GM21529 (cell line): Measurements from ENCODE around the gene VRK3.
"Not testable (repeated sequence)": the region's sequence is repeated elsewhere in the genome, so short reads cannot be mapped to it uniquely, and the experiment has no call there.

Experiments
- ATAC-seq: cut with Tn5 transposase; IDR thresholded peaks from one replicate; pipeline ENCODE4 v1.9.1; 2021; ENCODE audit not compliant: unreplicated experiment

Gene VRK3, protein sequence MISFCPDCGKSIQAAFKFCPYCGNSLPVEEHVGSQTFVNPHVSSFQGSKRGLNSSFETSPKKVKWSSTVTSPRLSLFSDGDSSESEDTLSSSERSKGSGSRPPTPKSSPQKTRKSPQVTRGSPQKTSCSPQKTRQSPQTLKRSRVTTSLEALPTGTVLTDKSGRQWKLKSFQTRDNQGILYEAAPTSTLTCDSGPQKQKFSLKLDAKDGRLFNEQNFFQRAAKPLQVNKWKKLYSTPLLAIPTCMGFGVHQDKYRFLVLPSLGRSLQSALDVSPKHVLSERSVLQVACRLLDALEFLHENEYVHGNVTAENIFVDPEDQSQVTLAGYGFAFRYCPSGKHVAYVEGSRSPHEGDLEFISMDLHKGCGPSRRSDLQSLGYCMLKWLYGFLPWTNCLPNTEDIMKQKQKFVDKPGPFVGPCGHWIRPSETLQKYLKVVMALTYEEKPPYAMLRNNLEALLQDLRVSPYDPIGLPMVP

DNA sequence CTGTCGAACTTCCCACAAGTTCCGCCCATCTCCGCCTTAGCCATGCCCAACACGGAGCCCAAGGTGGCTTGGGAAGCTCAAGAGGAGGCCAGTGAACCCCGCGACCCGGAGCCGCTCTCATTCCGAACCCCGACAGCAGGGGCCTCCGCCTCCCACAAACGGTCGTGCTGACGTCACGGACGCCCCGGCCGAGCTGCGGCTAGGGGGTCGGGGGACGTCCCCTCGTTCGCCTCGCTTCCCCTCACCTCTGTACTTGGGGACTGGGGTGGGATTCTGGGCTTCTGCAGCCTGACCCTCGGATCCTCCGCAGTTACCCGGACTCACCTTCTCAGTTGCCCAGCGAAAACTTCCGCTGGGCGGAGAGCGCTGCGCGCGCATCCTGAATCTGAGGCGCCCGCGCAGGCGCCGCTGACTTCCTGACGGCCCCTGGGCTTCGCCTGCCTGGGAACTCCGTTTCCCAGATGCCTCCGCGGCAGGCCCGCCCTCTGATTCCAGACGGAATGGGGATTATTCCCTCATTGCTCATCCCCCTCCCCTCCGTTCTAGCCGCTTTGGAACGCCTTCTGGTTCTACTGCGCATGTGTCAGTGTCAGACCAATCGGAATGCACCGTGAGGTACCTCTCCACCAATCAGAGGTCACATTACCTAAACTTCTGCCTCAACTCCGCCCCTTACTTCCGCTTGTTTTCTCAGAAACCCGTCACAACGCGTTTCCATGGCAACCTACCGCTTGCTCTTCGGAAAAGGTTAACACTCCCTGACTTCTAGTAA is at the start of gene VRK3:
Gene VRK3, minus strand, starts transcription at position 351 of the 772 bp plus-strand sequence. CDS start 9,210 bp downstream, outside the sequence.
- peak; percentile 82 for ATAC-seq

GRCh38 chr19:50068382-50068781 is 43.2 kb upstream of the VRK3 start:
- ATAC-seq, result not testable (repeated sequence)

GRCh38 chr19:50067575-50067974 is 42.4 kb upstream of the VRK3 start:
- ATAC-seq, result no peak

DNA sequence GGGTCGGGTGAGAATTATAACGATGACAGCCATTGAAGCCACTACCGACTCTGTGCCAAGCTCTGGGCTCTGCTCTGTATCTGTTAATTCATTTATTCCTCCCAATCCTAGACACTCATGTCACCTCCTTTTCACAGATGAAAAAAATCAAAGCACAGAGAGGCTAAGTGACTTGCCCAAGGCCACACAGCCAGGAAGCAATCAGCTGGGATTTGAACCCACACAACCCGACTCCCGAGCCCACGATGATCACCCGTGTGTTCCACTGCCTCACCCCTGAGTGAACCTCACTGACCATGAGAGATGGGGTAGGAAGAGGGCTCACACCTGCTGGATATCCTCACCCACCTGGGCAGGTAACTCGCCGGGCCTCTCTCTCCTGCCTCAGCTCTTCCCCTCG is 40.8 kb upstream of the VRK3 start:
- ATAC-seq, result no peak

GRCh38 chr19:50061650-50062049 is 36.5 kb upstream of the VRK3 start:
- no peak for ATAC-seq

GRCh38 chr19:50060107-50060506 is 34.9 kb upstream of the VRK3 start:
- no peak for ATAC-seq

- no peak for ATAC-seq
Measured at GRCh38 chr19:50059045-50059444, 33.9 kb upstream of the VRK3 start.

DNA sequence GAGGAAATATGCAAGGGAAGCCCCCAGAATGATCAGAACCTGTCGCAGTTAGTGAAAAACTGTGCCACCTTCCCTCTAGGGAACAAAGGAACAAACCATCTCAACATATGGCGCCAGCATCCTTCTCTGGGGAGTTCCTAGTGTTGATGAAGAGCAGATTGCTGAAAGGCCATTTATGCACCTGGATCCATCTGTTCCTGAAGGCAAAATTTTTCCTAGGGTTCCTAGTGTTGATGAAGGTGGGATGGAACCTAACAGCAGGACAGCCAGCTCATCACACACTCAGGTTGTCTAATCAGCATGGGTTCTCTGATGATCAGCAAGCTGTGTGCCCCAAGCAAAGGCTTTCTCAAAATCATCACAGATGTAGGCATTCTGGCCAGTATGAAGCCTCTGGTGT is 33.3 kb upstream of the VRK3 start:
- ATAC-seq, result no peak

- ATAC-seq, result no peak
Measured at GRCh38 chr19:50053119-50053518, 27.9 kb upstream of the VRK3 start.

DNA sequence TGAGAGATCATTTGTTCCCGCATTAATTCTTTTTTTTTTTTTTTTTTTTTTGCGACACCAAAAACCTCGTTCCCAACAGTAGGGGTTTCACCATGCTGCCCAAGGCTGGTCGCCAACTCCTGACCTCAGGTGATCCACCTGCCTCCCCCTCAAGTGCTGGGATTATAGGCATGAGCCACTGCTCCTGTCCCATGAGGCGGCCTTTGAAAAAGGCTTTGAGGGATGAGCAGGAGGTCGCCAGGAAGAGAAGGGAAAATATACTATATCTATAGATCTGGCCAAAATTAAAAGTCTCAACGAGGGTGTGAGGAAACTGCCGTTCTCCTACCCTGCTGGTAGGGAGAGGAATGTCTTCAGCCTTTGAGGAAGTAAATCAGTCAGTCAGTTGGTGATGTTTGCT is 26.8 kb upstream of the VRK3 start:
- no peak for ATAC-seq

DNA sequence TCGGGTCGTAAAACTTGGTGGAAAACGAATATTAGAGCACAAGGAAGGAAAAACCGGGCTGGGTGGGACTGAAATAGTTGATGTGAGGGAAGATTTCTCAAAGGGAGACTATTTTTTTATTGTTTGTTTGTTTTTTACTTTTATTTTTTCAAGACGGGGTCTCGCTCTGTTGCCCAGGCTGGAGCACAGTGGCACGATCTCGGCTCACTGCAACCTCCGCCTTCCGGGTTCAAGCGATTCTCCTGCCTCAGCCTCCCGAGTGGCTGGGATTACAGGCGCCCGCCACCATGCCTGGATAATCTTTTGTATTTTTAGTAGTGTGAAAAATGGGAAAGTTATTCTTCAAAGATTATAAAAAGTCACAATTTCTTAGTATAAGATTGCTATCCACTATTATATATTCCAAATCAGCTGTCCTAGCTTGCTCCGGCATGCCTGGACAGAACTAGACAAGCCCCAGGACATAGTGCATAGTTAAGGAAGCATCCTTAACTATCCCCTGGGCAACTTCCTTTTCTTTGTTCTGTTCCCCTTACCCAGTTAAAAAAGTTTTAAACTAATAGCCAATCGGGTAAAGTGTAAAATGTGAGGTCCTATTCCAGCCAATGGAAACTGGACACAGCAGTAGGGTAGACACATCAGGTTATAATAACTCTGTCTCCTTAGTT is 26.2 kb upstream of the VRK3 start:
- not testable (repeated sequence) for ATAC-seq

DNA sequence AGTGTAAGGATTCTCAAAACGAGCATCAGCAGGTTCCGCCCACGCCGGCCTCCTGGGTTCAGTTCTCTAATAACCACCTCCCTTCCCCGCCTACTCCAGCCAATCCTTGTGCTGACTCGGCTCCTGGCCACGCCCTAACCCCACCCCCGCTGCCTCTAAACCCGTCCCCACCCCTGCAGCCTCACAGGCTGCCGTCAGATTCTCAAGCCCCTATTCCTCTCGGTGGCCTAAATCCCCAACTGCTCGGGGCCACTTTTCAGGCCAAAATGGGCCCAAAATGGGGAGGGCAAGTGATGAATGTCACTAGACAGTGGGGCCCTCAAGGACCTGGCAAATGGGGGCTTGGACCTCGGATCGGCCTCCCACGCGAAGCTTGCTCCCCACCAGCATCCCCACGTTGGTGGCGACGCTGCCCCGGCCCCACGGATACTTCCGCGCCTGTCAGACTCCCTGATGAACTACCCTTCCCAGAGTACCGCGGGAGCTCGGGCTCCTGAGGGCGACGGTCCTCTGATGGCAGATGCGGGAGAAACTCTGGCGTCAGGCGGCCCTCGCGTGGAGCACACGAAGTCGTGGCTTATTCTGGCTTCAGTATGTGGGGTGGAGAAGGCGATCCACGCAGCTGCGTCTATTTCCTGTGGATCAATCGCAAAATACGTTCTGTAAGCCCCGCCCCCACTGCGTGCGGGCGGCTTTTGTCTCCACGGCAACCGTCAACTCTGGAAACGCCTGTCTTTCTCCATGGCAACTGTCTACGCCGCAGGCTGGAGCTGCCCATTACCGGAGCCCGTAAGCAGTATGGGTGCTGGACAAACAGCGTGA is 25.4 kb upstream of the VRK3 start:
- ATAC-seq, result peak; percentile 55

DNA sequence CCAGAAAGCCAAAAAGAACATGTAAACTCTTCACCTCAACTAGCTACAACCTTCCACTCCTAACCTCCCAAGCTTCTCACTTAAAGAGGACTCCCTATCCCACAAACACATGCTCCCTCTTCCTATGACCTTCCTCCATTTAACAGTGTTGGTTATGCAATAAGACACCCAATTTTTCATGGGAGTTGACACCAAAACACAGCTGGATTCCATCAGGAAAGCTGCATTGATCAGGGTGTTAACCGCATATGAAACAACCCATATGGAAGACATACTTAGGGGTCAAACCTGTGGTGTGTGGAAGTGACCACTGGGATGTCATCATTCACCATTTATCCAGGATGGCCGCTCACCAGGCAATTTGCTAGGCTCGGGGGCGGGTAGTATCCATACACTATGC is 22.5 kb upstream of the VRK3 start:
- no peak for ATAC-seq

GRCh38 chr19:50046649-50047503 is 21.7 kb upstream of the VRK3 start:
- ATAC-seq, result no peak

GRCh38 chr19:50044922-50045321 is 19.8 kb upstream of the VRK3 start:
- no peak for ATAC-seq

DNA sequence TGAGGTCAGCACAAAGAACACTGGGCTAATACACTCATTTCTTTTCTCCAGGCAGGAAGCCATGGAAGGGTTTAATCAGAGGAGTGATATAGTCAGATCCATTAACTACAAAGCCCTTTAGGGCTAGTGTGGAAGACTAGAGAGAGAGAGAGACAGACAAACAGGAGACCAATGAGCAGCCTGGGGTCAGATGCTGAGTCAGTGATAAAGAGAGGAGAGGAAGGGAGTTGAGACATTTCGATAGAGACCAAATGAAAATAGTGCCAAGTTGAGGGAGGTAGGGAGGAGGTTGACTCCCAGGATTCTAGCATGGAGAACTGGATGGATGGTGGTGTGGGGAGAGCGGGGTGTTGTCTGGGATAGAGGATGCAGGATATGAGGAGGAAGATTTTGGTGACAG is 18.8 kb upstream of the VRK3 start:
- no peak for ATAC-seq

GRCh38 chr19:50042363-50043024 is 17.3 kb upstream of the VRK3 start:
- no peak for ATAC-seq

DNA sequence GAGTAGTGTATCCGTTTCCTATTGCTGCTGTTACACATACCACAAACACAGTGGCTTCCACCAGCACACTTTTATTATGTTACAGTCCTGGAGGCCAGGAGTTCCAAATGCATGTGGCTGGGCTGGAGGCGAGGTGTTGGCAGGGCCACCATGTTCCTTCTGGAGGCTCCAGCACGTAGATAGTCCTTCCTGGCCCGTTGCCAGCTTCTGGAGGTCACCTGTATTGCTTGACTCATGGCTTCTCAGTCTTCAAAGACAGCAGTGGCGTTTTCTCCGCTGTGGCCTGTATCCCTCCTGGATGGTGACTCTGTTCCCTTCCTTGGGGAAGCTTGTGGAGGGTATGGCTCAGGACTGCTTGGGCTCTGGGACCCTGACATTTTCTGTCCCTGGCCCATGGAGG is 15.8 kb upstream of the VRK3 start:
- ATAC-seq, result no peak

GRCh38 chr19:50039968-50040367 is 14.8 kb upstream of the VRK3 start:
- ATAC-seq, result no peak
